ENCODE measurements around the gene ATCAY.
A peak's percentile ranks its signal among the peaks of the same experiment; 100 is the strongest.

Gene ATCAY

DNA sequence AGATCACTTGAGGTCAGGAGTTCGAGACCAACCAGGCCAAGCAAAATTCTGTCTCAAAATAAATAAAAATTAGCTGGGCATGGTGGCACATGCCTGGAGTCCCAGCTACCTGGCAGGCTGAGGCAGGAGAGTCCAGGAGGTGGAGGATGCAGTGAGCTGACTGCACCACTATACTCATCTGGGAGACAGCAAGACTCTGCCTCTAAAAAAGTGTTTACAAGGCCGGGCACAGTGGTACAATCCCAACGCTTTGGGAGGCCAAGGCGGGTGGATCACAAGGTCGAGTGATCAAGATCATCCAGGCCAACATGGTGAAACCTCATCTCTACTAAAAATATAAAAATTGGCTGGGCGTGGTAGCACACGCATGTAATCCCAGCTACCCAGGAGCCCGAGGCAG, 94.7 kb downstream of the ATCAY start:
- no peak for DNase-seq (ENCODE audit: low read depth in 2 of 2)
- H3K4me3 ChIP-seq (replicated peaks in 1 of 2; ENCODE audit: low read depth in 2 of 2, low read length in 2 of 2), result no peak overlapping the region
- TF ChIP-seq, protein P1, sequence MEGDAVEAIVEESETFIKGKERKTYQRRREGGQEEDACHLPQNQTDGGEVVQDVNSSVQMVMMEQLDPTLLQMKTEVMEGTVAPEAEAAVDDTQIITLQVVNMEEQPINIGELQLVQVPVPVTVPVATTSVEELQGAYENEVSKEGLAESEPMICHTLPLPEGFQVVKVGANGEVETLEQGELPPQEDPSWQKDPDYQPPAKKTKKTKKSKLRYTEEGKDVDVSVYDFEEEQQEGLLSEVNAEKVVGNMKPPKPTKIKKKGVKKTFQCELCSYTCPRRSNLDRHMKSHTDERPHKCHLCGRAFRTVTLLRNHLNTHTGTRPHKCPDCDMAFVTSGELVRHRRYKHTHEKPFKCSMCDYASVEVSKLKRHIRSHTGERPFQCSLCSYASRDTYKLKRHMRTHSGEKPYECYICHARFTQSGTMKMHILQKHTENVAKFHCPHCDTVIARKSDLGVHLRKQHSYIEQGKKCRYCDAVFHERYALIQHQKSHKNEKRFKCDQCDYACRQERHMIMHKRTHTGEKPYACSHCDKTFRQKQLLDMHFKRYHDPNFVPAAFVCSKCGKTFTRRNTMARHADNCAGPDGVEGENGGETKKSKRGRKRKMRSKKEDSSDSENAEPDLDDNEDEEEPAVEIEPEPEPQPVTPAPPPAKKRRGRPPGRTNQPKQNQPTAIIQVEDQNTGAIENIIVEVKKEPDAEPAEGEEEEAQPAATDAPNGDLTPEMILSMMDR (IDR thresholded peaks at IDR 0.05; ENCODE audit: low read depth, low read length), result no peak

GRCh38 chr19:3975637-3976087, 95.2 kb downstream of the ATCAY start:
- no peak for DNase-seq (ENCODE audit: low read depth in 2 of 2)
- TF ChIP-seq, protein P1 (IDR thresholded peaks at IDR 0.05; ENCODE audit: low read depth, low read length), result no peak
- H3K4me3 ChIP-seq (replicated peaks in 1 of 2; ENCODE audit: low read depth in 2 of 2, low read length in 2 of 2), result no peak overlapping the region

- TF ChIP-seq, protein P1 (IDR thresholded peaks at IDR 0.05; ENCODE audit: low read depth, low read length), result no peak
- H3K4me3 ChIP-seq (replicated peaks in 1 of 2; ENCODE audit: low read depth in 2 of 2, low read length in 2 of 2), result no peak overlapping the region
- peak in 1 of 2 donors; percentile 77 for DNase-seq (ENCODE audit: low read depth in 2 of 2)
Measured at GRCh38 chr19:3976495-3977241, 96.2 kb downstream of the ATCAY start.

Data from cardiac fibroblast (primary cell).